Ishikawa (cell line): ENCODE data around the gene NOD2.

Experiments used
- CEBPB ChIP-seq: IDR thresholded peaks from 2 replicates; pipeline ENCODE4 v1.6.1; 2012
- CREB1 ChIP-seq: IDR thresholded peaks from 2 replicates; pipeline ENCODE4 v1.6.1; 2012; ENCODE audit warnings: low read depth
- EP300 ChIP-seq: IDR thresholded peaks from 2 replicates; pipeline ENCODE4 v1.6.1; 2012; ENCODE audit warnings: borderline replicate concordance
- FOXM1 ChIP-seq: IDR thresholded peaks from 2 replicates; pipeline ENCODE4 v1.6.1; 2012; ENCODE audit warnings: low read depth, borderline replicate concordance
- NFIC ChIP-seq: IDR thresholded peaks from 2 replicates; pipeline ENCODE4 v1.6.1; 2012
- RAD21 ChIP-seq: IDR thresholded peaks from 2 replicates; pipeline ENCODE4 v1.6.1; 2012; ENCODE audit warnings: low read depth
- TAF1 ChIP-seq: IDR thresholded peaks from 2 replicates; pipeline ENCODE4 v1.6.1; 2012; ENCODE audit warnings: low read depth, mild to moderate bottlenecking
- TCF12 ChIP-seq: IDR thresholded peaks from 2 replicates; pipeline ENCODE4 v1.6.1; 2012; ENCODE audit warnings: low read depth
- YY1 ChIP-seq: IDR thresholded peaks from 2 replicates; pipeline ENCODE4 v1.6.1; 2012; ENCODE audit warnings: low read depth
- ZBTB7A ChIP-seq: IDR thresholded peaks from 2 replicates; pipeline ENCODE4 v1.6.1; 2012; ENCODE audit warnings: low read depth
- TF ChIP-seq, protein P1 (sequence below): IDR thresholded peaks from 2 replicates; pipeline ENCODE4 v1.6.1; 2012; ENCODE audit warnings: low read depth, mild to moderate bottlenecking
- TF ChIP-seq, protein P2 (sequence below): IDR thresholded peaks from 2 replicates; pipeline ENCODE4 v1.6.1; 2012
- TF ChIP-seq, protein P3 (sequence below): IDR thresholded peaks from 2 replicates; pipeline ENCODE4 v1.6.1; 2012

DNA sequence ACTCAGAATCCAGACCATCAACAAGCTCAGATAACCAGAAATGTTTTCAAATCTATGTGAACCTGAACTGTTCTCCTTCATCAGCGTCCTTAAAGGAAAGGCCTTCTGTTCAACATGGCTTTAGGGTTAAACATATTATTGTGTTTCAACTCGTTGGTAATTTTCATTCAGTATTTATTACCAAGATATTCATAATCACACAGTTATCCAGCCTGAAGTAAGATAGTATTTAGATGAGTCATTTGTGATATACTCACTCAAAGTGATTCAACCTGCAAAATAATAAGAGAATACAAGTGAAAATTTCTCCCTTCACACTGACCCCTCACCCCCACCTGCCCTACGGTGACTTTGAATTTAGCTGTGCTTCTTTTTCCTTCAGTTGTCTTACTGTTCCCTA is 51.5 kb downstream of the NOD2 start:
- TF ChIP-seq FOXM1 (no peak), CREB1 (no peak), EP300 (no peak), ZBTB7A (no peak), TAF1 (no peak), YY1 (no peak), TCF12 (no peak), RAD21 (no peak), NFIC (no peak), CEBPB (no peak)
- TF ChIP-seq, protein P1, sequence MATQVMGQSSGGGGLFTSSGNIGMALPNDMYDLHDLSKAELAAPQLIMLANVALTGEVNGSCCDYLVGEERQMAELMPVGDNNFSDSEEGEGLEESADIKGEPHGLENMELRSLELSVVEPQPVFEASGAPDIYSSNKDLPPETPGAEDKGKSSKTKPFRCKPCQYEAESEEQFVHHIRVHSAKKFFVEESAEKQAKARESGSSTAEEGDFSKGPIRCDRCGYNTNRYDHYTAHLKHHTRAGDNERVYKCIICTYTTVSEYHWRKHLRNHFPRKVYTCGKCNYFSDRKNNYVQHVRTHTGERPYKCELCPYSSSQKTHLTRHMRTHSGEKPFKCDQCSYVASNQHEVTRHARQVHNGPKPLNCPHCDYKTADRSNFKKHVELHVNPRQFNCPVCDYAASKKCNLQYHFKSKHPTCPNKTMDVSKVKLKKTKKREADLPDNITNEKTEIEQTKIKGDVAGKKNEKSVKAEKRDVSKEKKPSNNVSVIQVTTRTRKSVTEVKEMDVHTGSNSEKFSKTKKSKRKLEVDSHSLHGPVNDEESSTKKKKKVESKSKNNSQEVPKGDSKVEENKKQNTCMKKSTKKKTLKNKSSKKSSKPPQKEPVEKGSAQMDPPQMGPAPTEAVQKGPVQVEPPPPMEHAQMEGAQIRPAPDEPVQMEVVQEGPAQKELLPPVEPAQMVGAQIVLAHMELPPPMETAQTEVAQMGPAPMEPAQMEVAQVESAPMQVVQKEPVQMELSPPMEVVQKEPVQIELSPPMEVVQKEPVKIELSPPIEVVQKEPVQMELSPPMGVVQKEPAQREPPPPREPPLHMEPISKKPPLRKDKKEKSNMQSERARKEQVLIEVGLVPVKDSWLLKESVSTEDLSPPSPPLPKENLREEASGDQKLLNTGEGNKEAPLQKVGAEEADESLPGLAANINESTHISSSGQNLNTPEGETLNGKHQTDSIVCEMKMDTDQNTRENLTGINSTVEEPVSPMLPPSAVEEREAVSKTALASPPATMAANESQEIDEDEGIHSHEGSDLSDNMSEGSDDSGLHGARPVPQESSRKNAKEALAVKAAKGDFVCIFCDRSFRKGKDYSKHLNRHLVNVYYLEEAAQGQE, result no peak
- TF ChIP-seq, protein P2, sequence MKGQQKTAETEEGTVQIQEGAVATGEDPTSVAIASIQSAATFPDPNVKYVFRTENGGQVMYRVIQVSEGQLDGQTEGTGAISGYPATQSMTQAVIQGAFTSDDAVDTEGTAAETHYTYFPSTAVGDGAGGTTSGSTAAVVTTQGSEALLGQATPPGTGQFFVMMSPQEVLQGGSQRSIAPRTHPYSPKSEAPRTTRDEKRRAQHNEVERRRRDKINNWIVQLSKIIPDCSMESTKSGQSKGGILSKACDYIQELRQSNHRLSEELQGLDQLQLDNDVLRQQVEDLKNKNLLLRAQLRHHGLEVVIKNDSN, result no peak
- TF ChIP-seq, protein P3, sequence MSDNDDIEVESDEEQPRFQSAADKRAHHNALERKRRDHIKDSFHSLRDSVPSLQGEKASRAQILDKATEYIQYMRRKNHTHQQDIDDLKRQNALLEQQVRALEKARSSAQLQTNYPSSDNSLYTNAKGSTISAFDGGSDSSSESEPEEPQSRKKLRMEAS, result no peak
